CD1c-positive myeloid dendritic cell (primary cell): ENCODE results near the gene DOK1.
A peak's percentile ranks its signal among the peaks of the same experiment; 100 is the strongest.

Experiments used
- DNase-seq: peaks from one replicate; pipeline ENCODE4 v3.0.0-alpha.2; 2016; ENCODE audit errors: extremely low spot score

The DOK1 gene

DNA sequence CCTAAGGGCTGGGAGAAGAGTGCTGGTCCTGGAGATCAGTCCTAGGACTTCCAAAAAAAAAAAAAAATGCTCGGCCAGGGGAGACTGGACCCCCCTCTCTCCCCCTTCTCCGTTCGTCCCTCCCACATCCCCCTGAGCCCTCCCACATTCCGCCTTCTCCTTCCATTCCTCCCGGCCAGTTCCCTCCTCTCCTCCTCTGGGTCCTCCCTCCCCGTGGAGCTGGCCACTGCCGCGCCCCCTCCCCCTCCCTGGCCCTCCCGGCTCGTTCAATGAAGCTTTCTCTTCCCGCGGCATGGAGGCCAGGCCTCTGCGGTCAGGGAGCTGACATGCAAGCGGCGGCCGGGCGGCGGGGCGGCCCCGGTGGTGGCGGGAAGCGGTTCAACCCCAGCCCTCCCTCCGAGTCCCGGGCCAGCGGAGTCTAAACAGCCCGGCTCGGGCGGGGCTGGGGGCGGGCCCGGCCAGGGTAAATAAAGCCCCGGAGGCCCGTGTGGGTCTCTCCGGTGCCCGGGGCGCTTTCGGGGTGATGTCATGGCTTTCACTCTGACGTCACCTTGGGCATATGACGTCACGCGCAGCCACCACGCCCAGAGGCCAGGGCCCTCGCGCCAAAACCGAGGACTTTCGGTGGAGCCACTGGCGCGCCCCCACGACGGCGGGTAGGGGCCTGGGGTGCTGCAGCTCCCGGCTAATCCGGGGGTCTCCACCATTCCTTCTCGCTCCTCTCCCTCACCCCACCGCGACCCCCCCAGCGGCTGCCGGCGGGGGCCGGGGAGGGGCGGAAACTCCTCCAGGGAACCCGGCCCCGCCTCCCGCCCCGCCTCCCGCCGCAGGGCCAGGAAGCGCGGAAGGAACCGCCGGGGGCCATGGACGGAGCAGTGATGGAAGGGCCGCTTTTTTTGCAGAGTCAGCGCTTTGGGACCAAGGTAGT lies at the start of gene DOK1, which contains the start of gene LOXL3:
Gene DOK1, plus strand, starts transcription at position 829 of the 928 bp plus-strand sequence. Its CDS starts 35 bp downstream, at position 864.
Gene LOXL3, minus strand, starts transcription at position 51 of the 928 bp plus-strand sequence. CDS start 1,308 bp downstream, outside the sequence.
- peak; percentile 85 for DNase-seq

DNA sequence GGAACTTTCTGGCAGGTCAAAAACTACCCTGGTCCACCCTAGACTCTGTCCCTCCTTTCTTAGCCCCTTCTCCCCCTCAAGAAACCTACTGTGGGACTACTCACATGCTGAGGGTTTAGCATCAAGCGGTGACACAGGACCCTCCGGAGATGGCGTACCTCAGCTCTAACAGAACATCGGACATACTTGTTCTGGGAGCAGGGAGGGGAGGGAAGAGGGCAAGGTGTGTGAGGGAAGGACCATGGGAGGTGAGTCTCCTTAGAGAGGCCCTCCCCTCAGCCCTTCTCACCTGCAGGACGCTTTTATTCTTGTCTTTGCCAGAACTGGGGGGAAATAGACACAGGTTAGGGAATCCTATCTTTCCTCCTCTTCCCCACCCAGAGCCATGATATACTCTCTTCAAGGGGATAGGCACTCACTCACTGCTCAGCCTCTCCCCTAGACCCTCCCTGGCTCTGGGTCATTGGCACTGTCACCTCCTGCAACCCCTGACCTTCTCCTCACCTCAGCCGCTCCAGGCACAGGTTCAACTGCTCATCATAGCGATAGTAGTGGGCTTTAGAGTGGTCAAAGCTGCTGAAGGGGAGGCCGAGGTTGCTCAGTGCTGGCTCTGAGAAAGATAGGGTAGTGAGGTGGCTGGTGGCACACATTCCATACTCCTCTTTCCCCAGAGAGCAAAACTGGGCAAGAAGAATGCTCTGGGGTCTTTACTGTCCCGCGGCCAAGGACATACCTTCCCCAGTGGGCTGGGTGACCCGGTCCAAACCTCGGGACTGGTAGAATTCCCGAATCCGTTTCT lies 48.9 kb upstream of the DOK1 start:
- no peak for DNase-seq

DNA sequence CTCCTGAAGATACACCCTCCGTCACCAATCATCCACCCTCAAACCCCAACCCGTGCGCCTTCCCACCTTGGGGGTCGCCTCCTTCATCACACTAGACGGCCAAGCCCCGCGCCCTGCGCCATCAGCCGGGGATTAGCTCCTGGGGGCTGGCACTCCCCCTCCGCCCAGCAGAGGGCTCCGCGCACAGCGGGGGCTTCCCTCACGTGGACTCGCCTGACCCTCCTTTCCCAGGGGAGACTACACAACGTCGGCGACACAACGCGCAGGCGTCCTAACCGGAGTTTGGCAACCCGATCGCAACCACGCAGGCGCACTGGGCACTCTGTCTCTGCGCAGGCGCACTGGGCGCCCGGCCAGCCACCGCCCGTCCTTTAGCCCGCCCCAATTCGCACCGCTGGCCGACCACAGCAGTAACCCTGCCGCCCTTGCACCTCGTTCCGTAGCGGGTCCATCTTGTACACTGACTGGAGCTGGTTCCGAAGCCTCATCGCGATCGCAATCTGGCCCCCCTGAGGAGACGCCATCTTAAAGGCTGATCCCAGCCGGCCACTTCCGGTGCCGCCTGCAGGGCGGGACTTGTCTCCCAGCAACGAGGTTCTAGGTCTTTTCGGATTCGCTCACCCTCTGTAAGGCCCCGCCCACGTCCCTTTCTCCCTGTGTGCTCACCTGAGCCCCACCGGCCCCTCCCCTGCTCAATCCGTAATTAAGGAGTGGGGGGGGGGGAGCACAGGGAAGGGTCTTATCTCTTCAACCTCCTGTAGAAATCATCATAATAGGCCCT lies 47.2 kb upstream of the DOK1 start, which contains the start of gene PCGF1:
Gene PCGF1, minus strand, starts transcription at position 551 of the 781 bp plus-strand sequence. Its CDS starts 27 bp downstream, at position 524.
- DNase-seq, result peak; percentile 98

DNA sequence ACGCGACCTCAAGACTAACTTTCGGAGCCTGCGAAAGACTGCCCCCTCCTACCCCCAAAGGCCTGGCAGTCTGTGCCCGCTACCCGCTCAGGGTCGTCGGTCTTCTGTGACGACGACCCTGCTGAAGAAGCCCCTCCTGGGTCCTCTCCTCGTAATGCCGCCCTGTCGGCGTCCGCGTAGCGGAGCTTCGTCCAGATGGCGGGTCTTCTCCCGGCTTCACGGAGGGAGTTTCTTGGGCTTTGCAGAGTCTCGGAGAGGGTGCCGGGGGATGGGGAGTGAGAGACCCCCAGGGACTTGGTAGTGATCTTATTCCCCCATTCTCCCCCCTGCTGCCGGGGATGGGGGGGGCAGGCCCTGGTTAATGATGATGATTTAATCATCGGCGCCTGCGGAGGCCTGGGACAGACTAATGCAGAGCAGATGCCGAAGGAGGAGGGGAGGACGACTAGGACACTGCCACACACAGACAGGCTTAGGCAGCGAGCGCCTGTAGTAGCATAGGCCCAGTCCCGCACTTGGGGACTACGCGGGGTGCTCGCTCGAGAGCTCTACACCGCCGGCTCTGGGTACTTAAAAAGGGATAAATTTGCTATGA lies 46.5 kb upstream of the DOK1 start:
- DNase-seq, result no peak

DNA sequence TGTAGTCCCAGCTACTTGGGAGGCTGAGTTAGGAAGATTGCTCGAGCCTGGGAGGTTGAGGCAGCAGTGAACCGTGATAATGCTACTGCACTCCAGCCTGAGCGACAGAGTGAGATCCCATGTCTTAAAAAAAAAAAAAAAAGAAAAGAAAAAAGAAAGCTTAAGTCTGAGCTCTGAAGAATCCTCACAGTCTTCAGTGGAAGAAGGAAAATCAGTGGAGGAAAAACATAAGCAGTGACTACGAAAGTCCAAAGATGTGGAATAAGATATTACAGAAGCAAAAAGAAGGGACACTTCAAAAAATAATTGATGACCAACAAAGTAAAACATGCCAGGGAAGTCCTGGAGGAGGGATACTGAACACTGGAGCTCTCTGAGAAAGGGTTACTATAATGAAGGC lies 44.2 kb upstream of the DOK1 start:
- no peak for DNase-seq

DNA sequence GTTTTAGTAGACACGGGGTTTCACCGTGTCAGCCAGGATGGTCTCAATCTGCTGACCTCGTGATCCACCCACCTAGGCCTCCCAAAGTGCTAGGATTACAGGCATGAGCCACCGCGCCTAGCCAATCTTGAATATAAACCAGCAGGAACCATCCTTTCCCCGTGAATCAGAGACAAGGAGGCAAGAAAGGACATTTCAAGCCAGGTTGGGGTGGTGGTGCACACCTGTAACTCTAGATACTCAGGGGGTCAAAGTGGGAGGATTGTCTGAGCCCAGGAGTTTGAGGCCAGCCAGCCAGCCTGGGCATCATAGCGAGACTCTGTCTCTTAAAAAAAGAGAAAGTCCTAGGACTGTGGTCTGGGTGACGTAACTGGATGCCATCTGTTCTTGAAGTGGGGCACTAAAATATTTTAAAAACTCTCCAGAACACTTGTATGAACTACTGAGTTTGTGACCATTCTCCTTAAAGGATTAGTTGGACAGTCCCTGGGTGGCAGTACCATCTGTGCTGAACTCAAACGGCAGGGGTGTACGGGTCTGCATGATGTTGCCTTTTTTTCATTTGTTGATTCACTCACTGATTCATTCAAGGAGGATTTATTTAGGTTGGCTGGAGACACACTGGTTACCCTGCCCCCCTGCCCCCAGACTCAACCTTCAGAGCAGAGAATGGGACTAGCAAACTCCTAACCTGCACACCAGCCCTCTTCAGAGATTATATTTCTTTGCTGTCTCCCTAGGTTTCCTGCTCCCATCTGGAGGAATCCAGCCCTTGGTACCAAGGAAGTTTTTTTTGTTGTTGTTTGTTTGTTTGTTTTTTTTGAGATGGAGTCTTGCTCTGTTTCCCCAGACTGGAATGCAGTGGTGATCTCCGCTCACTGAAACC lies 43.2 kb upstream of the DOK1 start:
- DNase-seq, result no peak

DNA sequence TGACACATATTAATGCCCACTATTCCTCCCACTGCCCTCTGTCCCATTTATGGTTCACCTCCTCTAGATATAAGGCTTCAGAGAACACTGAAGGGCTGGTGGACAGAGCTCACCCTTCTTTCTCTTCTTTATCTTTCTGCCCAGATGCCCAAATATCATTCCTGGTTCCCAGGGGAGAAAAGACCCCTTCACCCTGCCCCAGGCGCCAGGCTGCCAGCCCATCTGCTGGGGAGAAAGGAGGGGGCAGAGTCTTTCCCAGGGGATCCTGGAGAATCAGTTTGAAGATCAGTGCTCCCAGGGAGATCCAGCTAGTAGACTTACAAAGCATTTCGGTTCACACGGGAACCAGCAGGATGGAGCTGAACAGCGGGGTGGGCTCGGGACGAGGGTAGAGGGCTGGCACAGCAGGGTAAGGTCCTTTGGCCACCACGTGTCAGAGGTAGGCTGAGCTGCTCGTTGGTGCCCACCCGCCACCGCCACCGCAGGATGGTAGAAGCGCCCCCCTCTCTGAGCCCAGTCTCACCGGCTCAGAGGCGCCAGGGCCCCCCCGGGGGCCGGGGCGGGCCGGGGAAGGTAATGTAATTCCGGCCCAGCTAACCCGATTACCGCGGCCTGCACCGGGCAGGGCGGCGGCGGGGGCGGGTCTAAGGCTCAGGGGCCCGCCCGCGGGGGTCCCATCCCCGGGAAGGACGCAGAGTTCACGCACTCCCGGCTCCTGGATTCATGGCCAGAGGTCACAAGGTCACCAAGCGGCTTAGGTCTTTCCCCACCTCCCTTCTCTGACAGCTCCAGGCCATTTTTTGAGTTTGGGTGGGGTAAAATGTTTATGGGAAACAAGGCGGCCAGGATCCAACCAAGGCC lies 41.5 kb upstream of the DOK1 start:
- DNase-seq, result no peak

DNA sequence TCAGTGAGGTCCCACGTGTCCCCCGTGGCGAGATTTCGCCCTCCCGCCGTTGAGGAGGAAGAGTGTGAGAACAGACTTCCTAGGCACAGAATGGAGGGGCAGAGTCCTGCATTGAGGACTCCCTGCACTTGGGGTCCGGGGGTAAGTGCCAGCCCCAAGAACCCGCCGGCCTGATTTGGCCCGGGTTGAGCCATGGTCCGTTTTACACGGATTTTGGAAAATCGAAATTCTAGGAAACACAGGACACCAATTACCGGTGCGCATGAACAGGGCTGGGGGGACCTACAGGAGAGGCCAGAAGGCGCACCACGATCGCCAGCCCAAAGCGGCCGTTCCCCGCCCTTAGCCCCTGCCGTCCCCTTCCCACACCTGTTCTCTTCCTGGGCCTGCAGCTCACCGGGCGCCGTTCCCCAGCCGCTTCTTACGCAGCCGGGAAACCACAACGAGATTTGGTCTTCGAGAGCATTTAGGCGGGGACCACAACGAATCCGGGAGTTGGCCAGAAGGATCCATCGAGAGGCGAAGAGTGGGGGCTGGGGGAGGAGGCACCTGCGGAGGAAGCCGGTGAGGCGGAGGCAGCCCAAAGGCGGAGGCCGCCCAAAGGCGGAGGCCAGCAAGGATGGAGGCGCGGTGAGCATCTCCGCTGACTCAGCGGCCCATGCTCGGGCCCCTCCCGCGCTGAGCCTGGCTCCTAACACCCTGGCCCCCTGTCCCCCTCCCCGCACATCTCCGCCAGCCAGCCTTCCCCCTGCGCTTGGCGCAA lies 40.7 kb upstream of the DOK1 start:
- DNase-seq, result no peak

DNA sequence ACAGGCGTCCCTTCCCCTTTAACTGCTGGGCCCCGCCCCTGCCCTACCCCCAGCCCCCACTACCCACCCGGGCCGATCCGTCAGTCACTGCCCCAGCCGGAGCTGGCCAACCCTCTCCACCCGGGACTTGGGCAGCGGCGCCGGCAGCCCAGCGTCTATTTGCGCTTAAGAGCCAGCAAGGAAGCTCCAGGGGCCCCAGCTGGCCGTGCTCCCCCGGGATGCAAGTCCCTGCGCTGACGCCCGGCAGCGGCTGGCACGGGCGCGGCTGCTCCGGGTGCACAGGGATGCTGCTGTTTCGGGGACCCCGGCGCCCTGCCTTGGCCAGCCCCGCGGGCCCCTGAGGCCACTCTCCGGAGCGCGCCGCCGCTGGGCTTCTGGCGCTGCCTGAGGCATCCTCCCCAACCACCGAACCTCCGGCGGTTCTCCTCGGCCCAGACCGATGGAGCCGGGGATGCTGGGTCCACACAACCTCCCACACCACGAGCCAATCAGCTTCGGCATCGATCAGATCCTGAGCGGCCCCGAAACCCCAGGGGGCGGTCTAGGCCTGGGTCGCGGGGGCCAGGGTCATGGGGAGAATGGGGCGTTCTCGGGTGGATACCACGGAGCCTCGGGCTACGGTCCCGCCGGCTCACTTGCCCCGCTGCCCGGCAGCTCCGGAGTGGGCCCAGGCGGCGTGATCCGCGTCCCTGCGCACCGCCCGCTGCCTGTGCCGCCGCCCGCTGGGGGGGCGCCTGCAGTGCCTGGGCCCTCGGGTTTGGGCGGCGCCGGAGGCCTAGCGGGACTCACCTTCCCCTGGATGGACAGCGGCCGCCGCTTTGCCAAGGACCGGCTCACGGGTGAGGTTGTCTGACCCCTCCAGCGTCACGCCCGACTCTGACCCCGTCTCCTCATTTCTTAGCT lies 39.9 kb upstream of the DOK1 start, which contains the start of gene TLX2:
Gene TLX2, plus strand, starts transcription at position 83 of the 903 bp plus-strand sequence. Its CDS starts 357 bp downstream, at position 440.
- DNase-seq, result no peak

DNA sequence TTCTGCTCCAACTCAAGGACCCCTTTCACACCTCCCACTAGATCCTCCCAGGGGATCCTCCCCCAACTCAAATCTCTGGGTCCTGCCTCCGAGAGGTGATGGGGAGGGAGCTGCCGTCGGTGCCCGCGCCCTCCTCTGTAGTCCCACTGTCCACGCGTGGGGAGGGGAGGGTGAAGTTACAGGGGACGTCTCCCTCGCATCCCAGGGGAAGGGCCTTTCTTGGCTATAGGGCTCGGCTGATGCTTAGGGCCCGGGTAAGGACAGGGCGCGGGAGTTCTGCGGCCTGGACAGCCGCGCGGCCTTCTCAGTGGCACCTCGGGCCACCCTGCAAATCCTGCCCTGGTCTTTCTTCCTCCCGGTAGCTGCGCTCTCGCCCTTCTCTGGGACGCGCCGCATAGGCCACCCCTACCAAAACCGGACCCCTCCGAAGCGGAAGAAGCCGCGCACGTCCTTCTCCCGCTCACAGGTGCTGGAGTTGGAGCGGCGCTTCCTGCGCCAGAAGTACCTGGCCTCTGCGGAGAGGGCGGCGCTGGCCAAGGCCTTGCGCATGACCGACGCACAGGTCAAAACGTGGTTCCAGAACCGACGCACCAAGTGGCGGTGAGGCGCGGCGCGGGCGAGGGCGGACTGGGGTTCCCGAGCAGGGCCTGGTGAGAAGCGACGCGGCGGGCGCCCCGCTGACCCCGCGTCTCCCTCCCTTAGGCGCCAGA lies 39.1 kb upstream of the DOK1 start:
- DNase-seq, result no peak

DNA sequence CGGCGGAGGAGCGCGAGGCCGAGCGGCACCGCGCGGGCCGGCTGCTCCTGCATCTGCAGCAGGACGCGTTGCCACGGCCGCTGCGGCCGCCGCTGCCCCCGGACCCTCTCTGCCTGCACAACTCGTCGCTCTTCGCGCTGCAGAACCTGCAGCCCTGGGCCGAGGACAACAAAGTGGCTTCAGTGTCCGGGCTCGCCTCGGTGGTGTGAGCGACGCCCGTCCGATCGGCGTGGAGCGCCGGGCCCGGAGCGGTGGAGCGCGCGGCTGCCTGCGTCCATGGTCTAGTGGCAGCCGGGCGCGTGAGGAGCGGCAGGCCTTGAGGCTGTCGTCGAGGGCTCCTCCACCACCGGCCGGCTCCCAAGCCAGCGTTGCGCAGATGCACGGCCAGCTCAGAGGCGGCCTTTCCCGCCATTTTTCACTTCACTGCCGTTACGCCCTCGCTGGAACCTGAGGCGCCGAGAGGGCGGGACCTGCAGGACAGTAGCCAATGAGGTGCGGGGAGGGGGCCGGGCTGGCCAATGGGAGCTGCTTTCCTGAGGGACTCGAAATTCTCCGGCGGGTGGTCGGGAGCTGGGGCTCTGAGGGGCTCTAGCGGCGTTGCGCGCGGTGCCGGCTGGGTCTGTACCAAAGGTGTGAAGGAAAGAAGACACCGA lies 38.4 kb upstream of the DOK1 start:
- peak; percentile 63 for DNase-seq

DNA sequence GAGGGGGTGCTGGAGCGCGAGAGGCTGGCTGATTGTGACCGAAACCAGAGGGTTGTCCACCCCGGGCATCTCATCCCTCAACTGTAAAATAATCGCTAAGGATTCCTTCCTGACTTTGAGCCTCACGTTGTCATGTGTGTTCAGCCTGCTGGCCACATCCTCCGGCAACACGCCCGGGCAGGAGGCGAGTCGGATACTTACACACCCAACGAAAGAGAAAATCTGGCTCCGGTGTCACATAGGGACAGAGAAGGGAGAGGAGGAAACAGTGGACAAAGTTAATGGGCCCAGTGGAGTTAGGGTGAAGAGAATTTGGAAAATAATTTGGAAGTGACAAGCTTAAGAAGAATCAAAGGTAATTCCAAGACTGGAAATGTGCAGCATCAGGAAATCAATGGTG lies 37.9 kb upstream of the DOK1 start:
- no peak for DNase-seq

DNA sequence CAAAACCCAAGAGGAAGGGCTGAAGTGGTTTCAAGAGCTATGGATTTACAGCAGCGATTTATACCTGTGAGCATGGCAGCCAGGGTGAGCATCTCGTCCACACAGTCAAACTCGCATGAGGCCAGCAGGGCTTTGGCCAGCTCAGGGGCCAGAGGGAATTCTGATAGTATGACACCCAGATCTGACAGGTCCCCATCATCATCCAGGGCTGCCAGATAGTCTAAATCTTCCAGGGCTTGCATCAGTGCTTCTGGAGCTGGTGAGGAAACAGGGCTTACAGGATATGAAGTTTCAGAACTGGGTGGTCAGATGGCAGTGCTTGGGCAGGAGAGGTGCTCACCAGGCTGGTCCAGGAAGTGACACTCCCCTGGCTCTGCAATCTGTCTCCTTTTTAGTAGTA lies 32.0 kb upstream of the DOK1 start:
- no peak for DNase-seq

DNA sequence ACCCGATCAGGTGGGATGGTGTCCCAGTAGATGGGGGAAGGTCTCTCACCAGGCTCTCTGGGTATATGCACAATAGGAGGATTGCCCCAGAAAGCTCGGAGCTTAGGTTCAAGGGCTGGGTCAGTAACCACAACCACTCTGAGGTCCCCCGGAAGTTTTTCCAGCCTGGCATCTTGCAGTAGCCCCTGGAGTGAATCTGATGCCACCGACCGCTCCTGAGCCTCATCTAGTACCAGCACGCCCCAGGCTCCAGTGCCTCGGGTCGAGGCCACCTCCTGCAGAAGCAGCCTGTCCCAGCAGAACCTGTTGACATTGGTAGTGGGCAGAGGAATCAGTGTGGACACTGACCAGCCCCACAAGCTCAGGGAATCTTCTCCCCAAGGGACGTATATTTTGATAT lies 30.5 kb upstream of the DOK1 start:
- DNase-seq, result no peak

DNA sequence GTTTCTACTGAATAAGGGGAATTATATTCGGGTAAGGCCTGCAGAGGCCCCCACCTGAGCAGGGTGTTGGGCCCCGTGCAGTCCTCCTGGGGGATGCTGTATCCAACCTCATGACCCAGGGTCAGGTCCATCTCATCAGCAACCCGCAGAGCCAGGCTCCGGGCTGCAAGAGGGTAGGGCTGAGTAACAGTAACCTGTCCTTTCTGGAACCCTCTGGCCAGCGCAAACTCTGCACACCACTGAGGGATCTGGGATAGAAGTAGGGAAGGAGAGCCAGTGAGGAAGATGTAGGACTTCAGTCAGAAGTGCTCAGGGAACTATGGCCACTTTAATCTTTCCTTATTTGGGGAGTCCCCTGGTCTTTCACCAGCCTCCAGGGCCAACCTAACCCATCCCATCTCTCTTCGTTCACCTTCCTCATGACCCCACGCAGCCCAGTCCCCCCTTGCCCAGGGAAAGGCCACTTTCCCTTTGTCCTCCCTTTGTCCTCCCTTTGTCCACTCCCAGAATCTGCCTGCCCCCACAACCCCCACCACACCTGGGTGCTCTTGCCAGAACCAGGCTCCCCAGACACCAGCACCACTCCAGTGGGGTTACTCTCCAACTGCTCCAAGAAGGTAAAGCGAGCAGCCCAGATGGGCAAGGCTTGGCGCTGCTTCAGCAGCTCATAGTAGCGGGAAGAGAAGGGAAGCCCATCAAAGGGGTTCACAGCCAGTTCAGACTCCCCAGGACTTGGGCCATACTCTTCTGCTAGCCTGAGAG lies 29.4 kb upstream of the DOK1 start:
- DNase-seq, result no peak
